HG03103 (cell line): ENCODE results near the gene SELENOO.
A peak's percentile ranks its signal among the peaks of the same experiment; 100 is the strongest.
"Not testable (repeated sequence)": the region's sequence is repeated elsewhere in the genome, so short reads cannot be mapped to it uniquely, and the experiment has no call there.

ENCODE experiments used
- ATAC-seq: cut with Tn5 transposase; IDR thresholded peaks from one replicate; pipeline ENCODE4 v1.9.1; 2021; ENCODE audit warnings: low read depth; ENCODE audit not compliant: unreplicated experiment

The SELENOO gene

GRCh38 chr22:50198624-50199017 lies 2.2 kb upstream of the SELENOO start:
- ATAC-seq, result no peak

GRCh38 chr22:50199251-50199721 lies 1.5 kb upstream of the SELENOO start:
- ATAC-seq, result no peak

- no peak for ATAC-seq
Observed at GRCh38 chr22:50199829-50200460, 866 bp upstream of the SELENOO start.

- peak; percentile 21 for ATAC-seq
Observed at GRCh38 chr22:50201191-50202129, 649 bp downstream of the SELENOO start.

- ATAC-seq, result no peak
Observed at GRCh38 chr22:50202130-50202666, 1.4 kb downstream of the SELENOO start.

GRCh38 chr22:50203288-50203687 lies 2.5 kb downstream of the SELENOO start:
- ATAC-seq, result no peak

- ATAC-seq, result no peak
Observed at GRCh38 chr22:50204571-50204970, 3.8 kb downstream of the SELENOO start.

- ATAC-seq, result not testable (repeated sequence)
Observed at GRCh38 chr22:50204998-50205397, 4.2 kb downstream of the SELENOO start.

GRCh38 chr22:50205781-50206569 lies 5.2 kb downstream of the SELENOO start:
- ATAC-seq, result no peak

GRCh38 chr22:50206599-50206998 lies 5.8 kb downstream of the SELENOO start:
- no peak for ATAC-seq

- no peak for ATAC-seq
Observed at GRCh38 chr22:50207383-50208140, 6.8 kb downstream of the SELENOO start.

- ATAC-seq, result no peak
Observed at GRCh38 chr22:50208430-50208938, 7.7 kb downstream of the SELENOO start.

GRCh38 chr22:50208939-50209892 lies 8.4 kb downstream of the SELENOO start:
- ATAC-seq, result no peak

GRCh38 chr22:50209893-50210292 lies 9.1 kb downstream of the SELENOO start:
- ATAC-seq, result no peak

- ATAC-seq, result no peak
Observed at GRCh38 chr22:50210378-50211139, 9.7 kb downstream of the SELENOO start.

- no peak for ATAC-seq
Observed at GRCh38 chr22:50211147-50211546, 10.3 kb downstream of the SELENOO start.

- ATAC-seq, result no peak
Observed at GRCh38 chr22:50213263-50213662, 12.5 kb downstream of the SELENOO start.
